ENCODE data around the gene PEF1.

DNA sequence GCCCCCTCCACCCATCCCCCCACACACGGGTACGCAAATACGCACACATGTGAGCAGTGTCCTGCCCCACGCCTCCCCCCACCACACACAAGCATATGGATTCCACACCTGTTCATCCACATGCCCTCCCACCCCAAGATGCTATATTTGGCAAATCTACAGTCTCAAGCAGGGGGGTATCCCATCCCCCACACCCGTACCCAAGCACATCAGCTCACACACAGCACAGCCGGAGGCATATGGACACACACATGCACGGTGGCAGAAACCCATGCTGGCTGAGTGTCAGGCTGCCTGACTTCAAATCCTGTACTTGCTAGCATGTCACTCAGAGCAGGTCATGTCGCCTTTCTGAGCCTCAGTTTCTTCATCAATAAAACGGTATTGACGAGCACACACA lies 48.6 kb upstream of the PEF1 start:
- TF ChIP-seq POLR2A (IDR thresholded peaks at IDR 0.05) (no peak), CTCF (IDR thresholded peaks at IDR 0.05) (no peak)

Data from thyroid gland (tissue), 4 donors.